GM12874 (cell line): Measurements from ENCODE around the gene GTSE1.

Experiments
- TF ChIP-seq, protein P1 (sequence below): IDR thresholded peaks from 2 replicates; pipeline ENCODE4 v1.5.1; 2011; ENCODE audit warnings: low read depth, mild to moderate bottlenecking, control low read depth, low read length, moderate library complexity; ENCODE audit not compliant: insufficient read depth

Gene GTSE1

DNA sequence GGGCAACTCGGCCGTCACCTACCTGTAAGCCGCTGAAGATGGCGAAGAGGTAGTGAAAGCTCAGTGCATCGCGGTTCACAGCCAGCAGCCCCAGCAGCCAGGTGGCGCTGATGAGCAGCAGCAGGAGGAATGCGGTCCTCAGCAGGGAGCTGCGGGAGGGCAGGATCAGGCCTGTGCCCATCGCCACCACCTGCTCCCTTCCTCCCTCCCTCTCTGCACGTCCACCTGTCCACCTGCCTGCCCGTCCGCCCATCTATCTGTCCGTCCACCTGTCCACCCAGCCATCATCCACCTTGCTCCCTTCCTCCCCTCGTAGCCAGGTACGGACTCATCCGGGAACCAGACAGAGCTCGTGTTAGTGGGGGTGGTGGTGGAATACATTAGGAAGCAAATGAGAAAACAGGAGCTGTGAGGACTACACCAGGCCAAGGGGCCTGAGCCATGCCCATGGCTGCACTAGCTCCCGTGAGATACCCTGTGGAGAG lies 71.1 kb downstream of the GTSE1 start:
- TF ChIP-seq, protein P1, sequence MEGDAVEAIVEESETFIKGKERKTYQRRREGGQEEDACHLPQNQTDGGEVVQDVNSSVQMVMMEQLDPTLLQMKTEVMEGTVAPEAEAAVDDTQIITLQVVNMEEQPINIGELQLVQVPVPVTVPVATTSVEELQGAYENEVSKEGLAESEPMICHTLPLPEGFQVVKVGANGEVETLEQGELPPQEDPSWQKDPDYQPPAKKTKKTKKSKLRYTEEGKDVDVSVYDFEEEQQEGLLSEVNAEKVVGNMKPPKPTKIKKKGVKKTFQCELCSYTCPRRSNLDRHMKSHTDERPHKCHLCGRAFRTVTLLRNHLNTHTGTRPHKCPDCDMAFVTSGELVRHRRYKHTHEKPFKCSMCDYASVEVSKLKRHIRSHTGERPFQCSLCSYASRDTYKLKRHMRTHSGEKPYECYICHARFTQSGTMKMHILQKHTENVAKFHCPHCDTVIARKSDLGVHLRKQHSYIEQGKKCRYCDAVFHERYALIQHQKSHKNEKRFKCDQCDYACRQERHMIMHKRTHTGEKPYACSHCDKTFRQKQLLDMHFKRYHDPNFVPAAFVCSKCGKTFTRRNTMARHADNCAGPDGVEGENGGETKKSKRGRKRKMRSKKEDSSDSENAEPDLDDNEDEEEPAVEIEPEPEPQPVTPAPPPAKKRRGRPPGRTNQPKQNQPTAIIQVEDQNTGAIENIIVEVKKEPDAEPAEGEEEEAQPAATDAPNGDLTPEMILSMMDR, result peak; percentile 100

DNA sequence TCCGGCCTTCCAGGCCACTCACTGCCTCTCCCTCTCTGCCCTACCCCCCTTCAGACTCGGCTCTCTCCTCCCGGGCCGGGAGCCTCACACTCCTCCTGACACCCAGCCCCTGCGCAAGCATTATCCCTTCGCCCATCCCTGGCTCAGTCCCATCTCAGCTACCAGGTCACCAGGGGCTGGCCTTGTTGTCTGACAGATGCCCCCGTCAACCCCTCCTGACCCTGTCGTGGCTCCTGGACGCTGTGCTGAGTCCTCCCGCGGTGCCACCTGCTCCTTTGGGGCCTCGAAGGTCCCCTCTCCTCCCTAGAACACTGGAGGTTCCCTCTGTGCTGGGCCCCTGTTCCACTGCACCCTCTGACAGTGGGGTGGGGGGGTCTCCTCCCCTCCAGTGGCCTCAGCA lies 71.8 kb downstream of the GTSE1 start:
- TF ChIP-seq, protein P1, result no peak

- TF ChIP-seq, protein P1, result no peak
These were observed 72.4 kb downstream of the GTSE1 start for GRCh38 chr22:46368871-46369715.

DNA sequence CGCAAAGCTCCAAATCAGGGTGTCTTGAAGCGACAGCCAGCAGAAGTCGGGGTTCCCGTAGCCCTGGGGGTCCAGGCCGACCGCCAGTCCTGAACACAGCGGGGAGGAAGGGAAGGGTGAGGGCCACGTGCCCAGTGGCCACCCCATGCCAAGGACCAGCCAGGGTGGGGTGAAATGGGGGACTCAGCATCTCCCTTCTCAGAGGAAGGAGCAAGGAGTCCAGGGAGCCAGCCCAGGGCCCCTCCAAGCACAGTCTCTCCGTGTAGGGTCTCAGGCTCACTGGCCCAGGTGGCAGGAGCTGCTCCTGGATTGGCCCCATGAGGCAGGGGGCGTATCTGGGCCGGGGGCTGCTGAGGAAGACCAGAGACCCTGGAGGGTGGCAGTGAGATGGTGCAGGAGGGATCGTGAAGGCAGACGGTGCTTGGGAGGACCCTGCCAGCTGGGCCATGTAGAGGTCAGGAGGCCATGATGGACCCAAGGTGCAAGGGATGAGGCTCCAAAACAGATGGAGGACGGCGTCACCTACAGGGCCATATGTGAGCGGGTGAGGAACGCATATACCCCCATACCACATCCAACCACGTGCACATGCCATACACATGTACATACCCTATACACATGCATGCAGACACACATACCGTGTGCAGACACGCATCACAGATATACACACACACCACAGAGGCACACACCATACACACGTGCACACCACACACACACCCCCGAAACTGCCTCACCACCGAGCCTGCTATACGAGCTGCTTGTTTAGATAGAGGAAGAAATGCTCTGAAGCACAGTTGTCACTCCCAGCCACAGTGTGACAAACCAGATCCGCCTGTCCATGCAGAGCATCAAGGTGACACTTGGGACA lies 73.3 kb downstream of the GTSE1 start:
- TF ChIP-seq, protein P1, result no peak

DNA sequence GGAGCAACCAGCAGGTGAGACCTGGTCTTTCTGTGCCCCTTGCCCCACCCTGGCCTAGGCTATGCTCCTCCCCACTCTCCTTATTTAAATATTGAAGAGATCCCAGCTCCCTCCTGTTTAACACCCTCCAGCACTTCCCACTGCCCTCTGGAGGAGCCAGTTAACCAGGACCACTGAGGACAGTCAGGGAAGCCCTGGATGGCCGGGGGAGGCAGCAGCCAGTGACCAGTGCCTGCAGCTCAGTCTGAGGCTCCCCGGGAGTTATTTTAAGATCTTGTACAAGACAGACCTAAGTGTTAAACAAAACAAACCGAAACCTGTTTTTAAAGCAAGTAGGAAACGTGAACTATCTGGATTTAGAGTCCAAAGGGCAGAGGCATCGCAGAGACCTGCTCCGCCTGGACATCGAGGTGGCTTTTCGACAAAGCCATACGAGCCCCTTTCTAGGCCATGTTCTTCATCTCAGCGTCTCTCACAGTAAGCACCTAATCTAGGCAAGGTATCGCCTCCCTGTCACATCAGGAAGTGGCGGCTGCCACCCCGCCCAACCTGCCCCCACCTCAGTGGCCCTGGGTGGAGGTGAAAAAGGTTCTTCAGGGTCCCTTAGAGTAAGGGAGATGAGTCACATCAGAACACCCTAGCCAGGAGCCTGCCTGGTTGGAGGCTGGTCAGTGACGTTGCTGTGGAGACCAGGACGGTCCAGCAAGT lies 74.1 kb downstream of the GTSE1 start:
- TF ChIP-seq, protein P1, result no peak

GRCh38 chr22:46371623-46372226 lies 75.1 kb downstream of the GTSE1 start:
- TF ChIP-seq, protein P1, result no peak
